H9 (cell line): ENCODE results near the gene CYP2R1. TPM values are rescaled to one million over a fixed set of nuclear protein-coding genes. Genes with fewer than 3 reads are reported as not detected.
A peak's percentile ranks its signal among the peaks of the same experiment; 100 is the strongest.

ENCODE experiments used
- DNase-seq: peaks from one replicate; pipeline ENCODE4 v3.0.0-alpha.2; 2017
- H2AFZ ChIP-seq: one replicate; pipeline ENCODE4 v1.6.1; 2013; ENCODE audit warnings: mild to moderate bottlenecking, low read length, control low read depth, moderate library complexity
- H2AK5ac ChIP-seq: 2 replicates; pipeline ENCODE4 v1.6.1; 2013; ENCODE audit warnings: low read length, control low read depth, mixed read lengths; ENCODE audit not compliant: insufficient read length
- H2BK120ac ChIP-seq: one replicate; pipeline ENCODE4 v1.6.1; 2013; ENCODE audit warnings: low read depth, mild to moderate bottlenecking, low read length, control low read depth, inconsistent platforms; ENCODE audit not compliant: poor library complexity, severe bottlenecking
- H2BK12ac ChIP-seq: 2 replicates; pipeline ENCODE4 v1.6.1; 2013; ENCODE audit warnings: low read length, control low read depth, mixed read lengths, low read depth; ENCODE audit not compliant: insufficient read length
- H2BK15ac ChIP-seq: 2 replicates; pipeline ENCODE4 v1.6.1; 2013; ENCODE audit warnings: low read depth, low read length, control low read depth
- H2BK20ac ChIP-seq: one replicate; pipeline ENCODE4 v1.6.1; 2013; ENCODE audit warnings: low read depth, mild to moderate bottlenecking, low read length, control low read depth, inconsistent platforms; ENCODE audit not compliant: poor library complexity, severe bottlenecking
- H2BK5ac ChIP-seq: 2 replicates; pipeline ENCODE4 v1.6.1; 2013; ENCODE audit warnings: low read length, control low read depth, mixed read lengths; ENCODE audit not compliant: insufficient read length
- H3K14ac ChIP-seq: 2 replicates; pipeline ENCODE4 v1.6.1; 2013; ENCODE audit warnings: low read length, control low read depth; ENCODE audit not compliant: insufficient read depth
- H3K18ac ChIP-seq: 2 replicates; pipeline ENCODE4 v1.6.1; 2013; ENCODE audit warnings: low read depth, mild to moderate bottlenecking, mixed read lengths, low read length, control low read depth; ENCODE audit not compliant: insufficient read length
- H3K23ac ChIP-seq: 2 replicates; pipeline ENCODE4 v1.6.1; 2013; ENCODE audit warnings: low read length, control low read depth, mixed read lengths, low read depth; ENCODE audit not compliant: insufficient read length
- H3K23me2 ChIP-seq: 2 replicates; pipeline ENCODE4 v1.6.1; 2013; ENCODE audit warnings: low read depth, mild to moderate bottlenecking, mixed read lengths, low read length, control low read depth; ENCODE audit not compliant: insufficient read length, poor library complexity, severe bottlenecking
- H3K27ac ChIP-seq: 2 replicates; pipeline ENCODE4 v1.5.1; 2013; ENCODE audit warnings: low read length, control low read depth, mixed read lengths, low read depth; ENCODE audit not compliant: insufficient read length
- H3K27me3 ChIP-seq: 2 replicates; pipeline ENCODE4 v1.6.1; 2013; ENCODE audit warnings: low read length, control low read depth, inconsistent platforms; ENCODE audit not compliant: insufficient read depth
- H3K4ac ChIP-seq: 2 replicates; pipeline ENCODE4 v1.6.1; 2013; ENCODE audit warnings: low read depth, mild to moderate bottlenecking, control low read depth, inconsistent platforms, low read length, moderate library complexity
- H3K4me1 ChIP-seq: 2 replicates; pipeline ENCODE4 v1.6.1; 2013; ENCODE audit warnings: low read length, control low read depth, inconsistent platforms; ENCODE audit not compliant: insufficient read depth
- H3K4me2 ChIP-seq: 2 replicates; pipeline ENCODE4 v1.6.1; 2013; ENCODE audit warnings: low read length, control low read depth, mixed read lengths; ENCODE audit not compliant: insufficient read length, insufficient read depth
- H3K56ac ChIP-seq: 2 replicates; pipeline ENCODE4 v1.6.1; 2013; ENCODE audit warnings: low read depth, mild to moderate bottlenecking, mixed read lengths, low read length, control low read depth; ENCODE audit not compliant: insufficient read length
- H3K79me1 ChIP-seq: 2 replicates; pipeline ENCODE4 v1.6.1; 2013; ENCODE audit warnings: low read depth, mild to moderate bottlenecking, moderate library complexity, low read length, control low read depth, inconsistent platforms; ENCODE audit not compliant: insufficient read depth, poor library complexity, severe bottlenecking
- H3K79me2 ChIP-seq: 2 replicates; pipeline ENCODE4 v1.6.1; 2013; ENCODE audit warnings: low read length, control low read depth, inconsistent platforms; ENCODE audit not compliant: insufficient read depth
- H3K9ac ChIP-seq: 2 replicates; pipeline ENCODE4 v1.6.1; 2013; ENCODE audit warnings: low read length, control low read depth, mixed read lengths; ENCODE audit not compliant: insufficient read length; ENCODE audit errors: extremely low read depth
- H3K9me3 ChIP-seq: one replicate; pipeline ENCODE4 v1.6.1; 2013; ENCODE audit warnings: low read depth, low read length, inconsistent platforms; ENCODE audit not compliant: control insufficient read depth
- H3T11ph ChIP-seq: one replicate; pipeline ENCODE4 v1.6.1; 2013; ENCODE audit warnings: mild to moderate bottlenecking, low read length, control low read depth, inconsistent platforms
- H4K20me1 ChIP-seq: one replicate; pipeline ENCODE4 v1.6.1; 2013; ENCODE audit not compliant: control insufficient read depth, insufficient read length, insufficient read depth
- H4K5ac ChIP-seq: 2 replicates; pipeline ENCODE4 v1.6.1; 2013; ENCODE audit warnings: low read depth, mild to moderate bottlenecking, mixed read lengths, low read length, control low read depth; ENCODE audit not compliant: insufficient read length
- H4K8ac ChIP-seq: replicated peaks from 2 replicates; pipeline ENCODE4 v1.6.1; 2013; ENCODE audit warnings: low read length, control low read depth, mixed read lengths, low read depth; ENCODE audit not compliant: insufficient read length
- H4K91ac ChIP-seq: 2 replicates; pipeline ENCODE4 v1.6.1; 2013; ENCODE audit warnings: low read depth, mild to moderate bottlenecking, moderate library complexity, mixed read lengths, low read length, control low read depth; ENCODE audit not compliant: insufficient read length
- H3K27ac Mint-ChIP-seq, 3 experiments: 2 replicates in 2 of 3; 3 replicates in 1 of 3; pipeline ENCODE4 v1.8.0; 2020 to 2021; ENCODE audit warnings: mixed read lengths in 3 of 3, mild to moderate bottlenecking in 1 of 3, moderate library complexity in 1 of 3
- H3K27me3 Mint-ChIP-seq: 2 replicates; pipeline ENCODE4 v1.8.0; 2021; ENCODE audit warnings: low read depth, mild to moderate bottlenecking, moderate library complexity, mixed read lengths
- H3K36me3 Mint-ChIP-seq, 3 experiments: 2 replicates in 2 of 3; 3 replicates in 1 of 3; pipeline ENCODE4 v1.8.0; 2020 to 2021; ENCODE audit warnings: low read depth in 3 of 3, mixed read lengths in 3 of 3; ENCODE audit not compliant: insufficient read depth in 1 of 3
- H3K4me1 Mint-ChIP-seq, 2 experiments: 2 replicates each; pipeline ENCODE4 v1.8.0; 2020; ENCODE audit warnings: mixed read lengths in 2 of 2
- H3K4me3 Mint-ChIP-seq, 2 experiments: 2 replicates in 1 of 2; 3 replicates in 1 of 2; pipeline ENCODE4 v1.8.0; 2020 to 2021; ENCODE audit warnings: mild to moderate bottlenecking in 2 of 2, mixed read lengths in 2 of 2, moderate library complexity in 1 of 2
- H3K9me3 Mint-ChIP-seq, 2 experiments: 2 replicates in 1 of 2; 3 replicates in 1 of 2; pipeline ENCODE4 v1.8.0; 2020; ENCODE audit warnings: mild to moderate bottlenecking in 2 of 2, mixed read lengths in 2 of 2, moderate library complexity in 1 of 2
- CTCF ChIP-seq: fragments of 200-600 bp; sonication (generic); conservative IDR thresholded peaks from 3 replicates; pipeline ENCODE4 v1.8.0; 2021; ENCODE audit warnings: antibody characterized with exemption, mild to moderate bottlenecking
- WGBS: extraction: QIAGEN DNeasy Blood & Tissue Kit; methylation state at CpG from one replicate; pipeline ENCODE4 v1.1.7; 2013; ENCODE audit warnings: missing lambda C conversion rate, low lambda C conversion rate, mixed read lengths; ENCODE audit not compliant: insufficient read length; ENCODE audit errors: extremely low coverage; 5-methylcytosine and 5-hydroxymethylcytosine counted together
- long read RNA-seq: library from polyadenylated mRNA; unstranded; transcript quantifications from one replicate; pipeline ENCODE4 v2.0.0, GENCODE V29; 2020
- total RNA-seq: library from RNA; stranded (reverse); gene quantifications from 2 replicates; pipeline ENCODE4 v1.2.1, GENCODE V29; 2021

The CYP2R1 gene
- 8.8 and 10.3 TPM in 2 replicates for total RNA-seq
- long read RNA-seq, transcript CYP2R1-206 (5 exons, 1,882 nt): major isoform, 5 of 27 reads
- long read RNA-seq, partial matches to known transcripts: 3 of 27 reads
- long read RNA-seq, other reads (novel, unspliced or antisense): 14 of 27 reads

- H2AFZ ChIP-seq: no peak within 1 kb of the TSS
- peaks cover 5% of the 10 kb centered on the region for H3K23me2 ChIP-seq
- no peak for TF ChIP-seq CTCF
- H3K9ac ChIP-seq: no peak within 1 kb of the TSS
- H3K14ac ChIP-seq: no peak within 1 kb of the TSS
- no peak within 1 kb of the TSS for H2AK5ac ChIP-seq
- H3K9me3 ChIP-seq: no peaks in the 10 kb centered on the region
- no peak within 1 kb of the TSS for H2BK120ac ChIP-seq
- Mint-ChIP-seq H3K27me3 (peaks cover 24% of the 10 kb centered on the region), H3K9me3 (peaks cover 3 to 13% of the 10 kb centered on the region in 2 experiments; a peak in 3 of 5 replicates), H3K4me3 (peak within 1 kb of the TSS; percentile 75 to 86), H3K27ac (peak within 1 kb of the TSS in 1 of 3 experiments; percentile 90; a peak in 3 of 7 replicates), H3K36me3 (no peaks in the 10 kb centered on the region; a peak in 2 of 7 replicates), H3K4me1 (peaks cover 11 to 14% of the 10 kb centered on the region in 2 experiments)
- no peaks in the 10 kb centered on the region for H3K79me2 ChIP-seq
- no peak within 1 kb of the TSS for H3K27ac ChIP-seq
- H3K4me2 ChIP-seq: peak within 1 kb of the TSS; percentile 50
- H4K5ac ChIP-seq: no peak within 1 kb of the TSS
- H3K4ac ChIP-seq: no peak within 1 kb of the TSS
- no CpG with 5 or more reads among the region's 36 CpGs for WGBS
- no peaks in the 10 kb centered on the region; the same call in 1 of the 2 replicates for H3K4me1 ChIP-seq
- peak; percentile 99 for DNase-seq
- H2BK12ac ChIP-seq: no peak within 1 kb of the TSS
- H2BK5ac ChIP-seq: no peak within 1 kb of the TSS
- H3K56ac ChIP-seq: no peak within 1 kb of the TSS
- no peak within 1 kb of the TSS for H4K91ac ChIP-seq
- no peak within 1 kb of the TSS for H4K8ac ChIP-seq
- H3K79me1 ChIP-seq: no peaks in the 10 kb centered on the region
- H2BK20ac ChIP-seq: no peak within 1 kb of the TSS
- H3T11ph ChIP-seq: no peak within 1 kb of the TSS
- no peak within 1 kb of the TSS for H3K23ac ChIP-seq
- no peaks in the 10 kb centered on the region for H4K20me1 ChIP-seq
- H3K18ac ChIP-seq: peak within 1 kb of the TSS; percentile 20
- no peak within 1 kb of the TSS for H2BK15ac ChIP-seq
- H3K27me3 ChIP-seq: no peaks in the 10 kb centered on the region
Observed at GRCh38 chr11:14892036-14892556, at the start of gene CYP2R1. Gene CYP2R1, minus strand, starts transcription at chr11:14892231. Its CDS starts 26 bp downstream, at chr11:14892205.
